Esophagus squamous epithelium (tissue), 5 donors: Measurements from ENCODE around the gene UBL5. TPM values are rescaled to one million over a fixed set of nuclear protein-coding genes. Genes with fewer than 3 reads are reported as not detected.

Source experiments
- DNase-seq: peaks from one replicate; lab custom pipeline; 2025; lab: John Stamatoyannopoulos, UW
- H3K27ac ChIP-seq, 4 donors: fragments of 200-600 bp; sonication (generic); one replicate each; pipeline ENCODE4 v1.5.1; 2016 to 2019; ENCODE audit warnings: mild to moderate bottlenecking in 1 of 4
- H3K27me3 ChIP-seq, 4 donors: fragments of 200-600 bp; sonication (generic); 1 replicate in 3 of 4; 2 replicates in 1 of 4; pipeline versions ENCODE4 v1.5.1 to v1.6.0; 2017 to 2021; ENCODE audit warnings: antibody characterized with exemption in 1 of 4
- H3K36me3 ChIP-seq, 3 donors: fragments of 200-600 bp; sonication (generic); one replicate each; pipeline ENCODE4 v1.5.1; 2016 to 2019
- H3K4me1 ChIP-seq, 3 donors: fragments of 200-600 bp; sonication (generic); one replicate each; pipeline ENCODE4 v1.5.1; 2017 to 2019
- H3K4me3 ChIP-seq, 4 donors: fragments of 200-600 bp; sonication (generic); 1 replicate in 3 of 4; 2 replicates in 1 of 4; pipeline ENCODE4 v1.5.1; 2016 to 2019; ENCODE audit warnings: mild to moderate bottlenecking in 2 of 4, moderate library complexity in 1 of 4
- H3K9me3 ChIP-seq, 3 donors: fragments of 200-600 bp; sonication (generic); one replicate each; pipeline ENCODE4 v1.5.1; 2016 to 2019
- CTCF ChIP-seq, 6 experiments: fragments of 450-650 bp in 4 of 6; fragments of 200-600 bp in 2 of 6; sonication (generic) in 2 of 6; IDR thresholded peaks; one replicate each; pipeline ENCODE4 v1.5.1; 2016 to 2019; ENCODE audit warnings: antibody characterized with exemption in 6 of 6, mild to moderate bottlenecking in 4 of 6, moderate library complexity in 4 of 6
- POLR2A ChIP-seq, 4 donors: fragments of 450-650 bp; IDR thresholded peaks; one replicate each; pipeline ENCODE4 v1.6.1; 2017; ENCODE audit warnings: antibody characterized with exemption in 4 of 4, mild to moderate bottlenecking in 4 of 4, moderate library complexity in 3 of 4
- WGBS, 2 donors: methylation state at CpG; one replicate each; pipeline ENCODE4 v1.1.5; 2018; 5-methylcytosine and 5-hydroxymethylcytosine counted together
- intact Hi-C: fragments of 100-400 bp; cut with DNase I; formaldehyde crosslinking; loops from one replicate; pipeline ENCODE4 v1.15.0; 2022
- total RNA-seq, 4 donors: library from RNA; depleted of rRNA; stranded (reverse); fragments of >200 nt; gene quantifications; one replicate each; pipeline ENCODE4 v1.1.0, GENCODE V29; 2016
- donor health status: DM: yes; HTN: yes; CAD: no.

Gene UBL5
- total RNA-seq, 4 donors from 2014 or later, result 394 to 688 (median 499) TPM

- no peak for DNase-seq
- intact Hi-C loops, result loop anchor here (5.0 kb wide), 1 partner anchor 172 kb away; no protein-coding TSS in a partner anchor
- no peaks in the 10 kb centered on the region for H3K9me3 ChIP-seq
- no peaks in the 10 kb centered on the region for H3K27me3 ChIP-seq
- peaks cover 0 to 32% (median 3%) of the 10 kb centered on the region in 3 donors for H3K4me1 ChIP-seq
- no peak overlapping the region for H3K27ac ChIP-seq
- H3K36me3 ChIP-seq, result no peaks in the 10 kb centered on the region
- TF ChIP-seq POLR2A (IDR thresholded peaks at IDR 0.05) (no peak), CTCF (IDR thresholded peaks at IDR 0.05) (no peak)
- no peak overlapping the region for H3K4me3 ChIP-seq
Measured at GRCh38 chr19:9799162-9799561, 28.6 kb upstream of the UBL5 start.

GRCh38 chr19:9801976-9802375, 25.7 kb upstream of the UBL5 start:
- H3K4me3 ChIP-seq, result no peak overlapping the region
- no peak for DNase-seq
- TF ChIP-seq CTCF (IDR thresholded peaks at IDR 0.05) (no peak), POLR2A (IDR thresholded peaks at IDR 0.05) (no peak)
- no peaks in the 10 kb centered on the region for H3K27me3 ChIP-seq
- WGBS, 2 donors, result 89 to 90% methylated on average over 6 of the region's 10 CpGs
- H3K9me3 ChIP-seq, result no peaks in the 10 kb centered on the region
- H3K36me3 ChIP-seq, result peaks cover 0 to 21% (median 0%) of the 10 kb centered on the region in 3 donors
- peaks cover 0 to 19% (median 0%) of the 10 kb centered on the region in 3 donors for H3K4me1 ChIP-seq
- intact Hi-C loops, result no loop called here
- no peak overlapping the region for H3K27ac ChIP-seq

GRCh38 chr19:9806803-9807202, 20.9 kb upstream of the UBL5 start:
- TF ChIP-seq POLR2A (IDR thresholded peaks at IDR 0.05), result no peak
- TF ChIP-seq CTCF (IDR thresholded peaks at IDR 0.05), result no peak
- peaks cover 10 to 69% (median 23%) of the 10 kb centered on the region in 3 donors for H3K36me3 ChIP-seq
- WGBS, 2 donors, result 92% methylated on average over 3 of the region's 3 CpGs; no CpG with 5 or more reads in 1 of the 2 donors

GRCh38 chr19:9808855-9809824, 18.6 kb upstream of the UBL5 start:
- H3K4me1 ChIP-seq, result no peaks in the 10 kb centered on the region
- WGBS, 2 donors, result 71 to 87% methylated on average over 10 of the region's 11 CpGs
- TF ChIP-seq POLR2A (IDR thresholded peaks at IDR 0.05), result no peak
- no peak for TF ChIP-seq CTCF (IDR thresholded peaks at IDR 0.05)
- H3K9me3 ChIP-seq, result no peaks in the 10 kb centered on the region
- no peaks in the 10 kb centered on the region for H3K27me3 ChIP-seq
- H3K4me3 ChIP-seq, result no peak overlapping the region
- no peak for DNase-seq
- peaks cover 10 to 93% (median 23%) of the 10 kb centered on the region in 3 donors for H3K36me3 ChIP-seq
- H3K27ac ChIP-seq, result no peak overlapping the region
- intact Hi-C loops, result no loop called here

More at GRCh38 chr19:9806803-9807202, 20.9 kb upstream of the UBL5 start:
- DNase-seq, result no peak
- Histone ChIP-seq H3K27ac (no peak overlapping the region), H3K27me3 (no peaks in the 10 kb centered on the region), H3K9me3 (no peaks in the 10 kb centered on the region), H3K4me3 (no peak overlapping the region), H3K4me1 (no peaks in the 10 kb centered on the region)
- intact Hi-C loops, result no loop called here

- no peak for TF ChIP-seq POLR2A (IDR thresholded peaks at IDR 0.05)
- no peak for TF ChIP-seq CTCF (IDR thresholded peaks at IDR 0.05)
- H3K27ac ChIP-seq, result no peak overlapping the region
- intact Hi-C loops, result no loop called here
- peaks cover 10 to 98% (median 23%) of the 10 kb centered on the region in 3 donors for H3K36me3 ChIP-seq
- WGBS, 2 donors, result 97 to 100% methylated on average over 5 to 12 of the region's 21 CpGs
- H3K4me3 ChIP-seq, result no peak overlapping the region
- H3K27me3 ChIP-seq, result no peaks in the 10 kb centered on the region
- H3K4me1 ChIP-seq, result peaks cover 0 to 3% (median 0%) of the 10 kb centered on the region in 3 donors
- DNase-seq, result no peak
- H3K9me3 ChIP-seq, result no peaks in the 10 kb centered on the region
Measured at GRCh38 chr19:9811139-9811538, 16.6 kb upstream of the UBL5 start.
